Measurements from ENCODE around the gene SPPL3.

The SPPL3 gene

DNA sequence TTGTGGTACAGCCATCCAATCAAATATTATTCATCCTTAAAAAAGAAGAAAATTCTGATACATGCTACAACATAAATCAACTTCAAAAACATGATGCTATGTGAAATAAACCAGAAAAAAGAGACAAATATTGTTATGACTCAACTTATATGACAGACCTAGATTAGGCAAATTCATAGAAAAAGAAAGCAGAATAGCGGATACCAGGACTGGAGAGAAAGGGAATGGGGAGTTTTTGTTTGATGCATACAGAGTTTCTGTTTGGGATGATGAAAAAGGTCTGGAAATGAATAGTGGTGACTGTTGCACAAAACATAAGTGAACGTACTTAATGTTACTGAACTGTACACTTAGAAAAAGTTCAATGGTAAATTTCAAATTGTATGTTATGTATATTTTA is 82.3 kb downstream of the SPPL3 start:
- no peaks in the 10 kb centered on the region for H3K36me3 Mint-ChIP-seq
- H3K4me1 Mint-ChIP-seq: peaks cover 10% of the 10 kb centered on the region
- H3K27me3 Mint-ChIP-seq: no peaks in the 10 kb centered on the region
- H3K27ac Mint-ChIP-seq: no peak overlapping the region
- H3K9me3 Mint-ChIP-seq: no peaks in the 10 kb centered on the region
- no peak overlapping the region for H3K4me3 Mint-ChIP-seq
- no peak for DNase-seq
- CTCF ChIA-PET: no interaction called here

- H3K36me3 Mint-ChIP-seq: no peaks in the 10 kb centered on the region
- CTCF ChIA-PET: no interaction called here
- no peaks in the 10 kb centered on the region for H3K27me3 Mint-ChIP-seq
- no peak overlapping the region for H3K27ac Mint-ChIP-seq
- no peak overlapping the region for H3K4me3 Mint-ChIP-seq
- H3K4me1 Mint-ChIP-seq: peaks cover 10% of the 10 kb centered on the region
- DNase-seq: peak; percentile 37
- H3K9me3 Mint-ChIP-seq: no peaks in the 10 kb centered on the region
These were observed 83.2 kb downstream of the SPPL3 start for GRCh38 chr12:120820884-120821510.

DNA sequence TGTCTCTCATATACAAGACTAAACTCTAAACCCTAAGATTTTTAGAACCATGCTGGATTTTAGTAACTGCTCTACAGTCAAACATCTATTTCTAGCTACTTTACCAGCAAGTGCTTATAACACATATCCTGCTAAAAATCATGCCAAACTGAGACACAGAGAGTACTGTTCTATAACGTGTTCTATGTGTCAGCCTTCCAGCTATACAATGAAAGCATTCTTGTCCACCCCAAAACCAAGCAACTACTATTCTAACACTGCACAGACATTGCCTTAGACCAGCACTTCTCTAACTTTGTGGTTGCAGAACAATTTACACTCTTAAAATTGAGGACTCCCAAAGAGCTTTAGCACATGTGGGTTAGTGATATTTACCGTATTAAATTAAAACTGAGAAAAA is 85.7 kb downstream of the SPPL3 start:
- no peak for DNase-seq
- Mint-ChIP-seq H3K27ac (no peak overlapping the region), H3K4me3 (no peak overlapping the region), H3K9me3 (no peaks in the 10 kb centered on the region), H3K4me1 (peaks cover 16% of the 10 kb centered on the region), H3K27me3 (no peaks in the 10 kb centered on the region), H3K36me3 (no peaks in the 10 kb centered on the region)
- CTCF ChIA-PET: interaction anchor here (0.5 kb wide), 1 partner anchor 1193 kb away, joined by 3 read pairs; no protein-coding TSS in a partner anchor

- no peaks in the 10 kb centered on the region for H3K27me3 Mint-ChIP-seq
- peaks cover 16% of the 10 kb centered on the region for H3K4me1 Mint-ChIP-seq
- H3K4me3 Mint-ChIP-seq: no peak overlapping the region
- no peak for DNase-seq
- CTCF ChIA-PET: no interaction called here
- no peak overlapping the region for H3K27ac Mint-ChIP-seq
- H3K9me3 Mint-ChIP-seq: no peaks in the 10 kb centered on the region
- H3K36me3 Mint-ChIP-seq: no peaks in the 10 kb centered on the region
These were observed 86.4 kb downstream of the SPPL3 start for GRCh38 chr12:120817559-120818330.

DNA sequence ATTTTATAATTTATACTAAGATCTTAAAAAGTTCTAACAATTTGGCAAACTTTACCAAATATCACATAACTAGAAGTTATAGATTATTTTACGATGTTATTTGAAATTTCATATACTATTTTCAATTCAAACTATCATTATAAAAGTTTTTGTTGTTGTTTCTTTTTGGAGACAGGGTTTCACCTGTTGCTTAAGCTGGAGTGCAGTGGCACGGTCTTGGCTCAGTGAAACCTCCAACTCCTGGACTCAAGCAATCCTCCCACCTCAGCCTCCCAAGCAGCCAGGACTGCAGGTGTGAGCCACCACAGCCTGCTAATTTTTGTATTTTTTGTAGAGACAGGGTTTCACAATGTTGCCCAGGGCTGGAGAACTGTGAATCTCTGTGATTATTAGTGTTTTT is 87.8 kb downstream of the SPPL3 start:
- CTCF ChIA-PET: no interaction called here
- Mint-ChIP-seq H3K27me3 (no peaks in the 10 kb centered on the region), H3K9me3 (no peaks in the 10 kb centered on the region), H3K36me3 (peaks cover under 1% of the 10 kb centered on the region), H3K4me1 (peaks cover 10% of the 10 kb centered on the region), H3K27ac (no peak overlapping the region), H3K4me3 (no peak overlapping the region)
- no peak for DNase-seq

GRCh38 chr12:120814903-120815429 is 89.2 kb downstream of the SPPL3 start:
- no peaks in the 10 kb centered on the region for H3K9me3 Mint-ChIP-seq
- CTCF ChIA-PET: no interaction called here
- no peak overlapping the region for H3K4me3 Mint-ChIP-seq
- H3K36me3 Mint-ChIP-seq: peaks cover 7% of the 10 kb centered on the region
- no peak overlapping the region for H3K27ac Mint-ChIP-seq
- DNase-seq: no peak
- H3K27me3 Mint-ChIP-seq: no peaks in the 10 kb centered on the region
- peaks cover 6% of the 10 kb centered on the region for H3K4me1 Mint-ChIP-seq

DNA sequence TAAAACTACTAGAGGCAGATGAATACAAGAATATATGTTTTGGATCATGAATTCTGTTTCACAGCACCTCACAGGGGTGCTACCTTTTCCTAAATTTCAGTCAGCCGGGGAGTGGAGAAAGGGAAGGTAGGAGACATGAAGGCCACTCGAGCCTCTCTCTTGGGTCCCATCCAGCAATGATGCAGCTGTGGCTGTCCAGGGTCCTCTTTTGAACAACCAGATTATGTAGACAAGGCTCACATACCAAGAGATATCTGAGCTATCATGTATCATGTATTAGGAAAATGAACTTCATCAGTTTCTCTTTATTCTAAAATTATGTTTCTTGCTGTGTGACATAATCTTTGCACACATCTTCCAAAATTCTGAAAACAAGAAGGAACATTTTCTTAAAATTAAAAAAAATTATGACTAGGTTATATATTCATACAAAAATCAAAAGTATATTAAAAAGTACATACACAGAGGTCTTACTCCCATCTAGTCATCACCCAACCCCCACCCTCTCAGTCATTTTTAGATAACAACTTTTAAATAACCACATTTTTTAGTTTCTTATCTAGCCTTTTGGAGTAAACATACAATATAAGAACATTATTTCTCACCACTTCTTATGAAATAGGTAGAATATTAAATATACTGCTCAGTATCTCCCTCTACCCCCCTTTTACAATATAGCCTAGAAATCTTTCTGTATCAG is 89.8 kb downstream of the SPPL3 start:
- Mint-ChIP-seq H3K27me3 (no peaks in the 10 kb centered on the region), H3K4me1 (peaks cover 6% of the 10 kb centered on the region), H3K27ac (no peak overlapping the region), H3K36me3 (peaks cover 9% of the 10 kb centered on the region), H3K9me3 (no peaks in the 10 kb centered on the region), H3K4me3 (no peak overlapping the region)
- DNase-seq: no peak
- CTCF ChIA-PET: no interaction called here

DNA sequence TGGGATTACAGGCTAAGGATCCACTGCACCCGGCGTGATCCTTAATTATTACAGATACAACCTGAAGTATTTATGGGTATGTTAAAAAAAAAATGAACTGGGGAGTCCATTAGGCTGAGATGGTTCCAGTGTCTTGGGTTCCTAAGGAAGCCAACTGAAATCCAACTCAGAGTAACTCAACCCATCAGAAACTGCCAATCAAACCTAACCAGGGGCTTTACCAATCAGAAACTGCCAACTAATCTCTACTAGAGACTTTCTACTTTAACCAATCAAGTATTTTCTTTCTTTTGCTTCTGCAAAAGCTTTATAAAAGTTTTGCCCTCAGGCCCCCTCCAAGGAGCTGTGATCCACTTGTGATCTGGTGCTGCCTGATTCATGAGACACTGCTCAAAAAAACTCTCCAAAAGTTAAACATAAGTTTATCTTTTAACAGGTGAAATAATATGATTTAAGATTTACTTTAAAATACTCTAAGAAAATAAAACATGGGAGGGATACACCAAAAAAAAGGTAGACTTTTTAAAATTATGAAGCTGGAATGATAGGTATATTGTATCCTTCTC is 90.5 kb downstream of the SPPL3 start:
- peaks cover 6% of the 10 kb centered on the region for H3K4me1 Mint-ChIP-seq
- no peaks in the 10 kb centered on the region for H3K9me3 Mint-ChIP-seq
- no peaks in the 10 kb centered on the region for H3K27me3 Mint-ChIP-seq
- no peak for DNase-seq
- peaks cover 12% of the 10 kb centered on the region for H3K36me3 Mint-ChIP-seq
- CTCF ChIA-PET: no interaction called here
- no peak overlapping the region for H3K27ac Mint-ChIP-seq
- H3K4me3 Mint-ChIP-seq: no peak overlapping the region

DNA sequence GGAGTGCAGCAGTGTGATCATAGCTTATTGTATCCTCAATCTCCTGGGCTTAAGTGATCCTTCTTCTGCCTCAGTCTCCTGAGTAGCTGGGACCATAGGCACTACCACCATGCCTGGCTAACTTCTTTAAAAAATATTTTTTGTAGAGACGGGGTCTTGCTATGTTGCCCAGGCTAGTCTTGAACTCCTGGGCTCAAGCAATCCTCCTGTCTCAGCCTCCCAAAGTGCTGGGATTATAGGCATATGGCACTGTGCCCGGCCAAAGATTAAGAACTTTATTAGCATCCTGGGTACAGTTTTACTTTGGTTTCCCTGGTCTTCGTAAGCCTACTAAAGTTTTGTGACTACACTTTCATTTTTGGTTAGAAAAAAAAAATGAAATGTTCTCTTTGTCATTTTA is 94.1 kb downstream of the SPPL3 start:
- H3K36me3 Mint-ChIP-seq: peaks cover 21% of the 10 kb centered on the region
- no peak overlapping the region for H3K27ac Mint-ChIP-seq
- H3K27me3 Mint-ChIP-seq: no peaks in the 10 kb centered on the region
- no peaks in the 10 kb centered on the region for H3K9me3 Mint-ChIP-seq
- no peak for DNase-seq
- peaks cover 6% of the 10 kb centered on the region for H3K4me1 Mint-ChIP-seq
- H3K4me3 Mint-ChIP-seq: no peak overlapping the region
- CTCF ChIA-PET: no interaction called here

GRCh38 chr12:120804428-120804827 is 99.7 kb downstream of the SPPL3 start:
- CTCF ChIA-PET: no interaction called here
- peaks cover 19% of the 10 kb centered on the region for H3K36me3 Mint-ChIP-seq
- peaks cover 18% of the 10 kb centered on the region for H3K4me1 Mint-ChIP-seq
- H3K27ac Mint-ChIP-seq: no peak overlapping the region
- no peaks in the 10 kb centered on the region for H3K9me3 Mint-ChIP-seq
- no peak overlapping the region for H3K4me3 Mint-ChIP-seq
- no peak for DNase-seq
- no peaks in the 10 kb centered on the region for H3K27me3 Mint-ChIP-seq

- peaks cover 34% of the 10 kb centered on the region for H3K4me1 Mint-ChIP-seq
- DNase-seq: no peak
- CTCF ChIA-PET: no interaction called here
- H3K36me3 Mint-ChIP-seq: peaks cover 23% of the 10 kb centered on the region
- H3K9me3 Mint-ChIP-seq: peaks cover 12% of the 10 kb centered on the region
- H3K27ac Mint-ChIP-seq: no peak overlapping the region
- H3K27me3 Mint-ChIP-seq: no peaks in the 10 kb centered on the region
- no peak overlapping the region for H3K4me3 Mint-ChIP-seq
These were observed 103.0 kb downstream of the SPPL3 start for GRCh38 chr12:120801146-120801545.

GRCh38 chr12:120800665-120801064 is 103.5 kb downstream of the SPPL3 start:
- H3K9me3 Mint-ChIP-seq: peaks cover 17% of the 10 kb centered on the region
- no peak overlapping the region for H3K27ac Mint-ChIP-seq
- peaks cover 34% of the 10 kb centered on the region for H3K4me1 Mint-ChIP-seq
- no peak for DNase-seq
- H3K4me3 Mint-ChIP-seq: no peak overlapping the region
- peaks cover 27% of the 10 kb centered on the region for H3K36me3 Mint-ChIP-seq
- CTCF ChIA-PET: interaction anchor here (0.6 kb wide), 1 partner anchor 171 kb away, joined by 5 read pairs; no protein-coding TSS in a partner anchor
- H3K27me3 Mint-ChIP-seq: no peaks in the 10 kb centered on the region

- CTCF ChIA-PET: interaction anchor here (0.9 kb wide), 1 partner anchor 113 kb away, joined by 3 read pairs; the partner anchor contains the start of gene MLEC
- H3K27ac Mint-ChIP-seq: no peak overlapping the region
- no peak for DNase-seq
- peaks cover 34% of the 10 kb centered on the region for H3K4me1 Mint-ChIP-seq
- no peak overlapping the region for H3K4me3 Mint-ChIP-seq
- no peaks in the 10 kb centered on the region for H3K27me3 Mint-ChIP-seq
- peaks cover 37% of the 10 kb centered on the region for H3K36me3 Mint-ChIP-seq
- peaks cover 28% of the 10 kb centered on the region for H3K9me3 Mint-ChIP-seq
These were observed 104.7 kb downstream of the SPPL3 start for GRCh38 chr12:120799243-120800045.
